Ovary (tissue), 3 donors: ENCODE measurements around the gene C9orf43.

Experiments
- POLR2A ChIP-seq: fragments of 450-650 bp; IDR thresholded peaks from one replicate; pipeline ENCODE4 v1.6.1; 2017; ENCODE audit warnings: antibody characterized with exemption, mild to moderate bottlenecking, moderate library complexity
- TF ChIP-seq, protein P1 (sequence below), 3 donors: fragments of 450-650 bp in 2 of 3; fragments of 200-600 bp in 1 of 3; IDR thresholded peaks; one replicate each; pipeline versions ENCODE4 v1.5.1 to v1.8.0; 2016 to 2022; ENCODE audit warnings: antibody characterized with exemption in 3 of 3, mild to moderate bottlenecking in 1 of 3
- donor health status: DM: no; HTN: no; CAD: no.

DNA sequence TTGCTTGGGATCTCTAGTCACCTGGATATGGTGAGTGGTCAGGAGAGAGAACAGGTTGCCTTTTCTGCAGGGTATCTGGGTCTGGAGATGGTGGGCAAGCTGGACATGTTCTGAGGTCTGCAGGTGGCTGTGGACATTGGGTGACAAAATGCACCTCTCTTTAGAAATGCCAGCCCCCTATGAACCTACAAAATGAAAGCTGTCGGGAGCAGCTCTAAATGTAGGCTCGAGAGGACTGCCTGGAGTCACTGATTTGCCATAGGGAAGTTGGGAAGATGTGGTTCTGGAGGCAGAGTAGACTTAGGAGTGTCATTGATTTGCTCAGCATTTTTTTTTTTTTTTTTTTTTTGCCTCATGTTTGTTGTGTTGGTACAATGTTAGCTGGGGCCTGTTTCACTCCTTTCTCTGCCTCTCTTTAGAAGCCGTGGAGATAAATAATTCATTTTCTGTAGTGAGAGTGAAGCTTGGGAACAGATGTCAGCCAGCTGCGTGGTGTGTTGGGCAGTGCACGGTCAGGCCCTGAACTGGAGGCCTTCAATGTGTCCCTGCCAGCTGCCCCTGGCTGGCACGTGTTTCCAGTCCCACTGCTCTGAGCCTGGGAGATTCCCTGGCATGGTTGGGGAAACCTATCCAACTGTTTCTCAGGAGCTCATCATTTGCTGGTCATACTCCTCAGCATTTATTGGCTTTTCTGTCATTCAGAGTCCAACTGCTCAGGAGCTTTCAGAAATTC is 58.3 kb downstream of the C9orf43 start:
- TF ChIP-seq, protein P1, sequence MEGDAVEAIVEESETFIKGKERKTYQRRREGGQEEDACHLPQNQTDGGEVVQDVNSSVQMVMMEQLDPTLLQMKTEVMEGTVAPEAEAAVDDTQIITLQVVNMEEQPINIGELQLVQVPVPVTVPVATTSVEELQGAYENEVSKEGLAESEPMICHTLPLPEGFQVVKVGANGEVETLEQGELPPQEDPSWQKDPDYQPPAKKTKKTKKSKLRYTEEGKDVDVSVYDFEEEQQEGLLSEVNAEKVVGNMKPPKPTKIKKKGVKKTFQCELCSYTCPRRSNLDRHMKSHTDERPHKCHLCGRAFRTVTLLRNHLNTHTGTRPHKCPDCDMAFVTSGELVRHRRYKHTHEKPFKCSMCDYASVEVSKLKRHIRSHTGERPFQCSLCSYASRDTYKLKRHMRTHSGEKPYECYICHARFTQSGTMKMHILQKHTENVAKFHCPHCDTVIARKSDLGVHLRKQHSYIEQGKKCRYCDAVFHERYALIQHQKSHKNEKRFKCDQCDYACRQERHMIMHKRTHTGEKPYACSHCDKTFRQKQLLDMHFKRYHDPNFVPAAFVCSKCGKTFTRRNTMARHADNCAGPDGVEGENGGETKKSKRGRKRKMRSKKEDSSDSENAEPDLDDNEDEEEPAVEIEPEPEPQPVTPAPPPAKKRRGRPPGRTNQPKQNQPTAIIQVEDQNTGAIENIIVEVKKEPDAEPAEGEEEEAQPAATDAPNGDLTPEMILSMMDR (IDR thresholded peaks at IDR 0.05), result no peak
- no peak for TF ChIP-seq POLR2A
